ENCODE results near the gene PRELID3B.

Gene PRELID3B

DNA sequence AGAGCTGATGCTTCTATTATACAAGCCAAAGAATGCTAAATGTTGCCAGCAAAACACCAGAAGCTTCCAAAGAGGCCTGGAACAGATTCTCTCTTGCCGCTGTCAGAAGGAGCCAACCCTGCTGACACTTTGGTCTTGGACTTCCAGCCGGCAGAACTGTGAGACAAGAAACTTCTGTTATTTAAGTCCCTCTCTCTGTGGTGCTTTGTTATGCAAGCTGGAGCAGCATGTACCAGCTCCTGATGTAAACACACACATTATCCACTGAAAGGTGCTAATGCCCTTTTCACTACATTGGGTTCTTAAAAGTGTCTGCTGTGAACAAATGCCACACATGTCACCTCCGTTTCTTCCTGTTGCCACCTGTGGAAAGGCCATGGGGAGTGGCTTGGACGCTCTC, 25.9 kb upstream of the PRELID3B start:
- Mint-ChIP-seq H3K27ac (no peak overlapping the region), H3K4me3 (no peak overlapping the region)

DNA sequence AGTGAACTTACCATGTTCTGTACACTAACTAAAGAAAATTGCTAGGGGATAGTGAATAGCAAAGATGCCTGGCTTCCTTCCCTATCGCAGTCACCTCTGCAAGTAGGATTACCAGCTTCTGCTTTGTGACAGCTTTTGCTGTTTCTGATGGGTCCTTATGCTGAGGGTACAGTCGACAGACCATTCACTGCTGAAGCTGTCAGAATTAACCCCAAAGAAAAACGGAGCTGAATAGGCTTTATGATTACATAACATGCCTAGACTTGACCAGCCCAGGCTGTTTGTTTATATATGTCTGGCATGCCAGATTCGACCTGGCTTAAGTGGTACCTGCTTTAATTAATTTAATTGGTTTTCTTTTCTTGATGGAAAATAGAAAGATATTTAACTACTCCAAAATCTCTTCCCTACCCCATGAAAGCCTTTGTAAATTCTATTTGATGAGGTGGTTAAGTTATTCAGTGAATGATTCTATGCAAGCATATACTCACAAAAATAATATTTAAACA, 21.7 kb upstream of the PRELID3B start:
- Mint-ChIP-seq H3K27me3 (peaks cover 7% of the 10 kb centered on the region), H3K4me1 (ENCODE audit: low read depth) (no peaks in the 10 kb centered on the region), H3K9me3 (ENCODE audit: low read depth) (no peaks in the 10 kb centered on the region), H3K36me3 (no peaks in the 10 kb centered on the region), H3K4me3 (no peak overlapping the region), H3K27ac (no peak overlapping the region)

More for the DNA sequence above, 25.9 kb upstream of the PRELID3B start:
- H3K27me3 Mint-ChIP-seq = peaks cover 4% of the 10 kb centered on the region
- H3K36me3 Mint-ChIP-seq = no peaks in the 10 kb centered on the region
- H3K4me1 Mint-ChIP-seq (ENCODE audit: low read depth) = no peaks in the 10 kb centered on the region
- H3K9me3 Mint-ChIP-seq (ENCODE audit: low read depth) = no peaks in the 10 kb centered on the region

GRCh38 chr20:59063358-59064213, 21.0 kb upstream of the PRELID3B start:
- H3K4me1 Mint-ChIP-seq (ENCODE audit: low read depth) = no peaks in the 10 kb centered on the region
- no peak overlapping the region for H3K4me3 Mint-ChIP-seq
- H3K27me3 Mint-ChIP-seq = peaks cover 7% of the 10 kb centered on the region
- H3K27ac Mint-ChIP-seq = no peak overlapping the region
- H3K9me3 Mint-ChIP-seq (ENCODE audit: low read depth) = no peaks in the 10 kb centered on the region
- no peaks in the 10 kb centered on the region for H3K36me3 Mint-ChIP-seq

DNA sequence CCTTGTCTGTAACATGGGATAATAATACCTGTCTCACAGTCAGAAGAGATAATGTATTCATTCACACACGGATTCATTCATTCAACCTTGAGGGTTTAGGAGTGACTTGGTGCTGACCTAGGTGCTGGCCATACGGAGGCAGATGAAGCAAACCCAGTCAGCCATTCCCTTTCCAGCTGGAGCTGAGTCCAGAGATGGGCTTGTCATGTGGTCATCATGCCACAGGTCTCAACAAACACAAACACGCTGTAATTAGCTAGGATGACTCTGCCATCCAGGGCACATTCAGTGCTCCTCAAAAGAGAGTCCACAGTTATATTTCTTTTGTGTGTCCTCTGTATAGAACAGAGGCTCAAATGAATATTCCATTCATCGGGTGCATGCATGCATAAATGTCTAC, 19.5 kb upstream of the PRELID3B start:
- no peak overlapping the region for H3K4me3 Mint-ChIP-seq
- no peaks in the 10 kb centered on the region for H3K9me3 Mint-ChIP-seq (ENCODE audit: low read depth)
- H3K4me1 Mint-ChIP-seq (ENCODE audit: low read depth) = no peaks in the 10 kb centered on the region
- peaks cover 7% of the 10 kb centered on the region for H3K27me3 Mint-ChIP-seq
- H3K36me3 Mint-ChIP-seq = no peaks in the 10 kb centered on the region
- H3K27ac Mint-ChIP-seq = no peak overlapping the region

DNA sequence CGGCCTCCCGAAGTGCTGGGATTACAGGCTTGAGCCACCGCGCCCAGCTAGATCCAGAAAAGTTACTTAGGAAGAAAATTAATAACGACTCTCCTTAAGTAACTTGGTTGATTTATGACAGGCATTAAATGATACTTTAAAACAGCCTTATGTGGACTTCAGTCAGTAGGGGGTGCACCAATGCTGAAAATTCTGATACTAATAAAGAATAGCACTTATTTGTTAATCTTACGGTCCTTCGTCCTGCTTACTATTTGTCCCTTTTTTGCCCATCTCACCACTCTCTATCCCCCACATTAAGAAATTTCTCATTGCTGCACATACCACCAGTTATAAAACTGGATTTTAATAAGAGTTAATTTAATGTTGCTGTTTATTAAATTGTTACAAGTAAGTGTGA, 12.7 kb upstream of the PRELID3B start:
- H3K27me3 Mint-ChIP-seq = peaks cover 5% of the 10 kb centered on the region
- H3K4me3 Mint-ChIP-seq = no peak overlapping the region
- no peaks in the 10 kb centered on the region for H3K36me3 Mint-ChIP-seq
- no peaks in the 10 kb centered on the region for H3K9me3 Mint-ChIP-seq (ENCODE audit: low read depth)
- no peaks in the 10 kb centered on the region for H3K4me1 Mint-ChIP-seq (ENCODE audit: low read depth)
- no peak overlapping the region for H3K27ac Mint-ChIP-seq

DNA sequence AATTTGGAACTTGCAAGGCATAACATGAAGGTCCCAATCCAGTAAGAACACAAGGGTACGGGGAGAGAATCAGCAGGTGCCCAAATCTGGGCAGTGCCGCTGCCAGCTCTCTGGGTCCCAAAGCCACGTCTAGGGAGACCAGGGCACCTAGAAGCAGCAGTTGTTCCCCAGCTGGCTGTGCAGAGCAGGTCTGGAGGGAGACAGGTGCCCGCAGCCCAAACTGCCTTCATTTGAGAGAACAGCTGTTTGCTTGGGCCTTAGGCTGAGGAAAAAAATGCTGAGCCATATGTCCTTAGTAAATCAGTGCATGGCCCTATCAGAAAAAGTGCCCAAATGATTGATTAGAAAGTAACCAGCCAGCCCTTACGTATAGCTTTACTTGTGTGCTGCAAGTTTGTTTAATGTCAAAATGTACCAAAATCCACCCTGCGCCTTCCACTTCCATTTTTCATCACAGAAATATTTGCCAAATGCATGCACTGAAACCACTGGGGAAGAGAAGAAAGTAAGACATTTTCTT, 9.1 kb upstream of the PRELID3B start:
- peaks cover 4% of the 10 kb centered on the region for H3K27me3 Mint-ChIP-seq
- H3K9me3 Mint-ChIP-seq (ENCODE audit: low read depth) = no peaks in the 10 kb centered on the region
- H3K4me3 Mint-ChIP-seq = no peak overlapping the region
- H3K4me1 Mint-ChIP-seq (ENCODE audit: low read depth) = peaks cover 9% of the 10 kb centered on the region
- H3K27ac Mint-ChIP-seq = no peak overlapping the region
- H3K36me3 Mint-ChIP-seq = peaks cover 2% of the 10 kb centered on the region

- Mint-ChIP-seq H3K4me1 (ENCODE audit: low read depth) (peaks cover 9% of the 10 kb centered on the region), H3K36me3 (peaks cover 2% of the 10 kb centered on the region), H3K27me3 (peaks cover 4% of the 10 kb centered on the region), H3K4me3 (no peak overlapping the region), H3K9me3 (ENCODE audit: low read depth) (no peaks in the 10 kb centered on the region), H3K27ac (no peak overlapping the region)
Measured at GRCh38 chr20:59050437-59050836, 7.9 kb upstream of the PRELID3B start.

- Mint-ChIP-seq H3K27me3 (peaks cover 4% of the 10 kb centered on the region), H3K27ac (no peak overlapping the region), H3K9me3 (ENCODE audit: low read depth) (no peaks in the 10 kb centered on the region), H3K4me3 (no peak overlapping the region), H3K4me1 (ENCODE audit: low read depth) (peaks cover 17% of the 10 kb centered on the region), H3K36me3 (peaks cover 2% of the 10 kb centered on the region)
Measured at GRCh38 chr20:59048681-59049030, 6.1 kb upstream of the PRELID3B start.

GRCh38 chr20:59047938-59048680, 5.5 kb upstream of the PRELID3B start:
- Mint-ChIP-seq H3K27ac (peak overlapping the region; percentile 76), H3K4me3 (no peak overlapping the region), H3K36me3 (peaks cover 2% of the 10 kb centered on the region), H3K4me1 (ENCODE audit: low read depth) (peaks cover 23% of the 10 kb centered on the region), H3K9me3 (ENCODE audit: low read depth) (no peaks in the 10 kb centered on the region), H3K27me3 (peaks cover 4% of the 10 kb centered on the region)

DNA sequence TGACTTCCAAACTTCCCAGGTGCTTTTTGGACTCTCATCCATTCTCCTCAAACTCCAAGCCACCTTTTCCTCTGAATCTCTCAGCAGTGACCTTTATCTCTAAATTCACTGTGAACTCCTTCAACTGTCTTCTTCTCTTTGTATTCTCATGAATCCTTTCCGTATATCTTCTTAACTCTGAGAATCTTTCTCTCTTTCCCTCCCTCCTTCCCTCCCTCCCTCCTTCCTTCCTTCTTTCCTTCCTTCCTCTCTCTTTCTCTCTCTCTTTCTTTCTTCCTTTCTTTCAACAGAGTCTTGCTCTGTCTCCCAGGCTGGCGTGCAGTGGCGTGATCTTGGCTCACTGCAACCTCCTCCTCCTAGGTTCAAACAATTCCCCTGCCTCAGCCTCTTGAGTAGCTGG, 4.3 kb upstream of the PRELID3B start:
- peaks cover 26% of the 10 kb centered on the region for H3K4me1 Mint-ChIP-seq (ENCODE audit: low read depth)
- no peaks in the 10 kb centered on the region for H3K9me3 Mint-ChIP-seq (ENCODE audit: low read depth)
- H3K27me3 Mint-ChIP-seq = peaks cover 2% of the 10 kb centered on the region
- H3K27ac Mint-ChIP-seq = no peak overlapping the region
- H3K36me3 Mint-ChIP-seq = peaks cover 2% of the 10 kb centered on the region
- H3K4me3 Mint-ChIP-seq = no peak overlapping the region

DNA sequence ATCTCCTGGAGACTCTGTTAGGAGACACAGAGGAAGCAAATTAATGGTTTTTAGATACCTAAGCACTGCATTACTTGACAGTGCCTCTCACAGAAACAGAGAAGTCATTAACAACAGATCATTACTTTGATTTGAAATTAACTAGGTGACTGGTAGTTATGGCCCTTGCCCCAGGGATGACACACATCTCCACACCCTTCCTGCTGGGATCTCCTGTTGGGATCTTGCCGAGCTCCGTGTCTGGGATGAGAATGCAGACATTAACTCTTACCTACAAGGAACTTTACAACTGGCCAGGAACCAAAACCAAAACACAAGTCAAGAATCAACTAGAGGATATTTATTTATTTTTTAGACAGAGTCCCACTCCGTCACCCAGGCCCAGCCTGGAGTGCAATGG, 2.2 kb upstream of the PRELID3B start:
- Mint-ChIP-seq H3K4me3 (no peak overlapping the region), H3K9me3 (ENCODE audit: low read depth) (no peaks in the 10 kb centered on the region), H3K27me3 (no peaks in the 10 kb centered on the region), H3K27ac (no peak overlapping the region), H3K36me3 (peaks cover 12% of the 10 kb centered on the region), H3K4me1 (ENCODE audit: low read depth) (peaks cover 42% of the 10 kb centered on the region)

GRCh38 chr20:59044295-59044694, 1.7 kb upstream of the PRELID3B start:
- H3K27ac Mint-ChIP-seq = no peak overlapping the region
- H3K4me1 Mint-ChIP-seq (ENCODE audit: low read depth) = peaks cover 47% of the 10 kb centered on the region
- no peak overlapping the region for H3K4me3 Mint-ChIP-seq
- no peaks in the 10 kb centered on the region for H3K27me3 Mint-ChIP-seq
- no peaks in the 10 kb centered on the region for H3K9me3 Mint-ChIP-seq (ENCODE audit: low read depth)
- H3K36me3 Mint-ChIP-seq = peaks cover 12% of the 10 kb centered on the region

DNA sequence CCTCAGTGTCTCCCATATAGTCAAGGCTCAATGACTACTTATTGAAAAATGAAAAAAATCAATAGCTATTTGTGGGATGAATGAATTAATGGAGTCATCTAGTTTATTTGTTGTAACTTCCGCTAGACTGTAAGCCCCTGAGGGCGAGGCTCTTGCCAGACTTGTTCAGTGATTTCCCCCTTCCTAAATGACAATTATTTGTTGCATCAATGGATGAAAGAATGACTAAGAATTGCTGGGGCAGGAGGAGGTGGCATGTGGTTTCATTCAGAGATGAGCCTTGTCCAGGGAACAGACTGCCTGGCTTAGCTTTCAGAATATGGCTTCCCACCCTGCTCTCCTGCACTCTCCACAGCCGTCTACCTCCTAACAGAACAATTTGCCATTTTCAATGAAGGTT, 1.1 kb upstream of the PRELID3B start:
- Mint-ChIP-seq H3K4me3 (peak overlapping the region; percentile 86), H3K27ac (peak overlapping the region; percentile 91), H3K27me3 (no peaks in the 10 kb centered on the region), H3K4me1 (ENCODE audit: low read depth) (peaks cover 53% of the 10 kb centered on the region), H3K9me3 (ENCODE audit: low read depth) (no peaks in the 10 kb centered on the region), H3K36me3 (peaks cover 12% of the 10 kb centered on the region)

DNA sequence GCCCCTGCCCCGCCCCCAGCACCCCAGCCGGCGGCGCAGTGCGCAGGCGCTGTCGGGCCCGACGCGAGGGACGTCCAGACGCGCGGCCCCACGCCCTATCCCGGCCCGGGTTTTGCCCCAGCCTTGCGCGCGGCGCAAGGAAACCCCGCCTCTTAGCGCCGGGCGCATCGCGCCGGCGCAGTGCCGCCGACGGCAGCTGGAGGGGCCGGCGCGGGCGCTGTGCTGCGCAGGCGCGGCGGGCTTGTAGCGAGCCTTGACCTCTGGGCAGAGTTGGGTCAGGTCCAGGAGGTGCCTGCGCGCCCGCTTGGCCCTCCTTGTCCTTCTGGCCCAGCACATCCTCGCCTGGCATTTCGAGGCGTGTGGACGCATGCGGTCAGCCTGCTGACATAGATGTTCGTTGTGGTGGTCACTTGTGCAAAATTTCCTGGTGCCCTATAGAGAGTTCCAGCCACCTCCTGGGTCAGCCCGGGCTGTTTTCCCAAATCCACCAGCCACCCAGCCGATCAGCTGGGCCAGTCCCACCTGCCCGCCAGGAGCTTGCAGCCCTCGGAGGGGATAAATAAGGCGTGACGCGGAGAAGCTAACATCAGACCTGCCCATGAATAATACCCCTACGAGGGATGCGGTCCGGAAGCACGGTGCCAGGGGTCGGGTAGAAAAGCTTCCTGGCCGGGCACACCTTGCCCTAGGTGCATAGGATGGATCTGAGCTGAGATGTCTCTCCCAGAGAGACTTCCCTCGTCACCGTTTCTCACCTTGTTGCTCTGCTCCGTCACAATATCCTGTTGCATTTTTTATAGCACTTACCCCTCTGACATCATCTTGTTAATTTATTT, 428 bp upstream of the PRELID3B start:
- H3K9me3 Mint-ChIP-seq (ENCODE audit: low read depth) = no peaks in the 10 kb centered on the region
- peaks cover 54% of the 10 kb centered on the region for H3K4me1 Mint-ChIP-seq (ENCODE audit: low read depth)
- H3K36me3 Mint-ChIP-seq = peaks cover 12% of the 10 kb centered on the region
- no peaks in the 10 kb centered on the region for H3K27me3 Mint-ChIP-seq
- H3K4me3 Mint-ChIP-seq = peak overlapping the region; percentile 88
- peak overlapping the region; percentile 94 for H3K27ac Mint-ChIP-seq
